Measurements from ENCODE around the gene ZNF277. TPM values are rescaled to one million over a fixed set of nuclear protein-coding genes. Genes with fewer than 3 reads are reported as not detected.

ZNF277 gene
- total and polyA plus RNA-seq, 10 of the 15 experiments (the other 5 are each of a cell fraction or from before 2014, with no cell fraction given), result 10.6 to 33.9 (median 22.0) TPM

GRCh38 chr7:112207765-112208164 is 1.3 kb downstream of the ZNF277 start:
- Histone ChIP-seq H3K4me2 (ENCODE audit: control insufficient read depth, insufficient read depth) (peak overlapping the region; percentile 75), H2AFZ (ENCODE audit: control insufficient read depth, low read depth, low read length) (no peak overlapping the region), H3K27me3 (replicated peaks in 1 of 2; ENCODE audit: control insufficient read depth in 2 of 2, insufficient read depth in 2 of 2, low read length in 1 of 2) (no peaks in the 10 kb centered on the region), H3K9me3 (replicated peaks; ENCODE audit: control insufficient read depth, insufficient read depth, low read length) (no peaks in the 10 kb centered on the region), H3K9ac (ENCODE audit: control insufficient read depth, insufficient read depth, low read length) (no peak overlapping the region), H3K4me3 (peak overlapping the region; percentile 94; the same call in 1 of the 2 replicates), H3K36me3 (ENCODE audit: control insufficient read depth in 2 of 2, insufficient read depth in 2 of 2, low read length in 1 of 2) (no peaks in the 10 kb centered on the region), H4K20me1 (ENCODE audit: control insufficient read depth, insufficient read depth) (no peaks in the 10 kb centered on the region), H3K79me2 (ENCODE audit: control insufficient read depth, insufficient read depth, low read length) (peaks cover 14% of the 10 kb centered on the region), H3K4me1 (ENCODE audit: control insufficient read depth, insufficient read depth, low read length) (no peaks in the 10 kb centered on the region; the same call in 1 of the 2 replicates), H3K27ac (ENCODE audit: control insufficient read depth, insufficient read depth) (no peak overlapping the region)
- intact Hi-C loops (cut with micrococcal nuclease; ENCODE audit: unreplicated experiment), result loop anchor here (2.0 to 5.0 kb wide), 2 partner anchors 125 to 243 kb away; partner anchors contain the start of gene IFRD1
- ChIA-PET RAD21 (ENCODE audit: unreplicated experiment) (no interaction called here), POLR2A (interaction anchor here (1.1 kb wide), 1 partner anchor 137 kb away, joined by 4 read pairs; no protein-coding TSS in a partner anchor), CTCF (no interaction called here), SMC1A (ENCODE audit: uncharacterized antibody, unreplicated experiment) (no interaction called here)
- 98% methylated on average over 6 of the region's 6 CpGs for WGBS (ENCODE audit: insufficient coverage, insufficient replicate concordance, low lambda C conversion rate, missing lambda C conversion rate)
- in situ Hi-C loops (cut with MboI), result loop anchor here (5.0 kb wide), 1 partner anchor 245 kb away; the partner anchor contains the start of gene IFRD1
- no peak for TF ChIP-seq ATF3 (IDR thresholded peaks at IDR 0.05; ENCODE audit: borderline replicate concordance, extremely low read depth, low read depth, low read length)
- TF ChIP-seq MAX (IDR thresholded peaks at IDR 0.05; ENCODE audit: low read depth, low read length), result no peak
- no peak for TF ChIP-seq SMAD1 (IDR thresholded peaks at IDR 0.05; ENCODE audit: low read depth, partially characterized antibody)
- no peak for TF ChIP-seq ZNF592 (IDR thresholded peaks at IDR 0.05)
- TF ChIP-seq IKZF1 (conservative IDR thresholded peaks at IDR 0.05), result no peak
- TF ChIP-seq EP300 (IDR thresholded peaks at IDR 0.05; ENCODE audit: borderline replicate concordance in 1 of 2, control insufficient read depth in 1 of 2, low read depth in 2 of 2, low read length in 2 of 2), result no peak
- no peak for TF ChIP-seq HDGF (IDR thresholded peaks at IDR 0.05)
- no peak for TF ChIP-seq SREBF2 (IDR thresholded peaks at IDR 0.05; ENCODE audit: low read length)
- no peak for TF ChIP-seq EGR1 (IDR thresholded peaks at IDR 0.05; ENCODE audit: borderline replicate concordance in 1 of 2, low read depth in 2 of 2, low read length in 2 of 2)
- no peak for TF ChIP-seq KAT2A (conservative IDR thresholded peaks at IDR 0.05; ENCODE audit: control insufficient read depth, low read depth, low read length)
- no TSS peak for BruUV-seq (replicated peaks)
- FAIRE-seq, result no peak
- ATAC-seq, result no peak
- DNase-seq (ENCODE audit: low read depth, low spot score), result no peak
